ENCODE data around the gene CAT.
A peak's percentile ranks its signal among the peaks of the same experiment; 100 is the strongest.

The CAT gene

DNA sequence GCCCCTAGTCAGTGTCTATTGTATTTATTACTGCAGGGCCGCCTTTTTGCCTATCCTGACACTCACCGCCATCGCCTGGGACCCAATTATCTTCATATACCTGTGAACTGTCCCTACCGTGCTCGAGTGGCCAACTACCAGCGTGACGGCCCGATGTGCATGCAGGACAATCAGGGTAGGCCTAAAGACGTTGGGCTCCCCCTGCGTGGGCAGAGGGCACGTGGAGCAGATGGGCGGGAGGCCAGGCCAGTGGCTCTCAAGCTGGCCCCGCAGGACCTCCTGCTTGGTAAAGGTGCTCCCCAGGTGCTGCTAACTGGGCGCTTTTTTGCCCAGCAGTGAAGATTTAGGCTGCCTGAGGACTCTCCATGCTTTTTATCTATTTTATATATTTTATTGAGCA lies 22.5 kb downstream of the CAT start:
- no peak for DNase-seq

DNA sequence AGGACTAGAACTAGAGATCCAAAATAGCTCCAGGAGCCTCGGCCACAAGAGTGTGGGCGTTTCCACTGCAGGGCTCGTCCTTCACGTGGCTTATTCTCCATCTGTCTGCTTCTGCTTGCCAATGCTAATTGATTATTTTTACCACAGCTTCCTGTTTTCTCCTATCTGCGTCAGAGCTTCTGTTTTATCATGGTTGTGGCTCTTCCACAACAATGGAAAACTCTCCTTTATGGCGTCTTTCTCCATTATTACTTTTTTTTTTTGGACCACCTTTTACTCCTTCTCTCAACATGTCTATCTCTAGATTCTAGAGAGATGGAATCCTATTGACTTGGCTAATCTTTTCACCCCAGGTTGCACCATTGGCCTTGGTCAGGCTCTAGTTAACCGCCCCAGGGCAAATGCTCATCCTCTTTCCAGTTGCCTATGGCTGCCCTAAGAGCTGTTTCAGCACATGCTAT lies 25.9 kb downstream of the CAT start:
- no peak for DNase-seq

DNA sequence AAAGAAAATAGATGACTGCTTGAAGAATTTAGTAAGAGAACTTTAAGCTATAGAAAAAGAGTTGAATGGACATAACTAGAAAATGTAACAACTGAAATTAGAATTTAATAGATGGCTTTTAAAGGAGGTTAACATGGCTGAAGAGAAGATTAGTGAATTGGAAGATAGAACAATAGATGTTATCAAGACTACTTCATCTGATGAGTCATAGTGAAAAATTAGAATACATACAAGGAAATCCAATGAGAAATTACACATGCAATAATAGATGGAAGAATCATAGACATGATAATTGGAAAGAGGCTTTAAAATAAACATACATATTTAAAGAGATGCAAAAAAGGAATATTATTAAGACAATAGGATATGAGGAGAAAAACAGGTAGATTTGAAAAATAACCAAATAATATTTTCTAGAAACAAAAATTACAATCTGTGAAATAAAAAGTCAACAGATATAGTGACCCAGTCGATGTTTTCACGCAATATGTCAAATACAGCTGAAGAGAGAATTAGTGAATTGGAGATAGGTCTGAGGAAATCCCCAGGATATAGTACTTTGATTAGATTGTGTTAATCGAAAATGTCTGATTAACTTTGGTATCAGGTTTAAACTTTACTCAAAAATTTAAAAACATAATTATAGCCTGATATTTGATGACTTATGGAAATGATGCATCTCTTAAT lies 28.2 kb downstream of the CAT start:
- no peak for DNase-seq

DNA sequence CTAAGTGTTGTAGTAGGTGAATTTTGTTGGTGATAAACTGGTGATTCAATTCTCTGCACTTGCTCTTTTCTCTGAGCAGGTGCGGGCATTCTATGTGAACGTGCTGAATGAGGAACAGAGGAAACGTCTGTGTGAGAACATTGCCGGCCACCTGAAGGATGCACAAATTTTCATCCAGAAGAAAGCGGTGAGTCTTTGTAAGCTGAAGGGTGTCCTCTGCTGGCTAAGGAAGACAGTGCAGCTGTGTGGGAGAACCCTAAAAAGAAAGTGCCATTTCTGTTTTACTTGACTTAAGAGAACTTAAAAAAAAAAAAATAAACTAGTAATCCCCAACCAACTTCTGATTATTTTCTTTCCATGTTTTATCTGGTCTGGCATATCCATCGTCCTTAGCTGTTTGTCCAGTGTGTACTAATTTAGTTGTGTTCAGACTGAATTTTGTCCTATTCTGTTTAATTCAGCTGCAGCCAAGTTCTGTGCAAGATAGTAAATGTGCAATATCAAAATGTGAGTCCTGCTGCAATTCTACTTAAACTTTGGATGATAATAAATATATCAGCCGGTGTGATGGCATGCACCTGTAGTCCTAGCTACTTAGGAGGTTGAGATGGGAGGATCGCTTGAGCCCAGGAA lies 29.6 kb downstream of the CAT start:
- no peak for DNase-seq

DNA sequence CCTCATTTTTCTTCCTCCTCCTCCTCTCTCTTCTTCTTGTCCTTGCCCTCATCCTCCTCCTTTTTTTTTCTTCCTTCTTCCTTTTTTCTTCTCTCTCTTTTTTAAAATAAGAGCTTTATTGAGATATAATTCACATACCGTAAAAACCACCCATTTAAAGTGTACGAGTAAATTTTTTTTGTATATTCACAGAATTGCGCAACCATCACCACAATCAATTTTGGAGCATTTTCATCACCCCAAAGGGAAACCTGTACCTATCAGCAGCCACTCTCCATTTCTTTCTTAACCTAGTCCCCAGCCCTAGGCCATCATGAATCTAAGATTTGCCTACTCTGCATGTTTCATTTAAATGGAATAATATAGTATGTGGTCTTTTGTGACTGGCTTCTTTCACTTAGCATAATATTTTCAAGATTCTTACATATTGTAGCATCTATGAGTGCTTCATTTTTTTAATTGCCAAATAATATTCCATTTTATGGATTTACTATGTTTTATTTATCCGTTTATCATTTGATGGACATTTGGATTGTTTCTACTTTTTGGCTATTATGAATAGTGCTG lies 35.0 kb downstream of the CAT start:
- no peak for DNase-seq

DNA sequence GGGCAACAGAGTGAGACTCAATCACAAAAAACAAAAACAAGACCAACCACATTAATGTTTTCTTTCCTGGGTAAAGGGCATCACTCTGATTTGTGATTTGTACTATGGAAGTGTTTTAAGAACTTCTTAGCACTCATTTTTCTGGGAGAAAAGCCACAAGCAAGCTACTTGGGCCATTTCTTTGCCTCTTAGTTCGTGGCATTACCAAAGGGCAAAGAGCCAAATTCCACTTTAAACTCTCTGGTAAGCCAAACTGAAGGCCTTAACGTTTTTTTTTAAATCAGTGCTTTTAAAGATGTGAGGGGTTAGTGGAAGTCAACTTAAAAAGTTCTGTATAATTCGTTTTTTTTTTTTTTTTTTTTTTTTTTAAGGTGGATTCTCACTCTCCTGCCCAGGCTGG lies 36.9 kb downstream of the CAT start:
- DNase-seq = no peak

DNA sequence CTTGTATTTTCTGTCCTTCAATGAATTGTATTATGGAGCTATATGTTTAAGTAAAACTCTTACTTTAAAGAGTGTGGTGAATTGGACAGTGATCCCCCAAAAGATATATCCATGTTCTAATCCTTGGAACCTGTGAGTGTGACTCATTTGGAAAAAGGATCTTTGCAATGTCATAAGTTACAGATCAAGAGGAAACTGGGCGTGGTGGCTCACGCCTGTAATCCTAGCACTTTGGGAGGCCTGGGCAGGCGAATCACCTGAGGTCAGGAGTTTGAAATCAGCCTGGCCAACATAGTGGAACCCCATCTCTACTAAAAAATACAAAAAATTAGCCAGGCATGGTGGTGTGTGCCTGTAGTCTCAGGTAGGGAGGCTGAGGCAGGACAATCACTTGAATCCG lies 38.1 kb downstream of the CAT start:
- DNase-seq = no peak

DNA sequence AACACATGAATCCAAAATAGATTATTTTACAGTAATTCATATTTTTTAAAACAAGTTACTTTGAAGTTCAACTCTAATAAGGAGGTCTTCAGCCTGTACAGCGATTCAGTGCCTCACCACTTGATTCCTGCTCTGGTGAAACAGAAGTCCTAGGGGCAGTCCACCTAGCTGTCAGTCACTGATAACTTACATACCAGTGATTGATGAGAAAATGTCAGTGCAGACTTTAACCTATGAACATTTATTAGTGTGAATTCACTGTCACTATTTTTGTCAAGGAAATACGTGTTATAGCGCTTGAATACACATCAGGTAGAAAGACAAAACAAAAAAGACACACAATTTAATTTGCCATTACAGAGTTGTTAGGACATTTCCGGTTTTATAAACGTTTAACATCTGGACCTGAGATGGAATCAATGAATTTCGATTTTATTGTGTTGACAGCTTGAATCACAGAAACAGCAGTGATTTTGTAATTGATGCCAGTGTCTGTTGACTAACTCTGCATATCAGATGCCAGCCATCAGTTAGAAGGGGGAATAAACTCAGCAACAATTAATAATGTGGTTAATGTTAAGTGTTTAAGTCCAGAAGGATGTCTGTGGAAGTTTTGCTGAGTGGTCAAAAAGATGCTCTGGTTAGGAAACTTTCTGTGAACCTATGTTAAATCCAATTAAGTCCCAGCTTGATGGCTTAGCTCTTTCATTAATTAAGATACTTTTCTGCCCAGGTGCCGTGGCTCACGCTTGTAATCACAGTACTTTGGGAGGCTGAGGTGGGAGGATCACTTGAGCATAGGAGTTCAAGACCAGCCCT lies 40.3 kb downstream of the CAT start:
- no peak for DNase-seq

DNA sequence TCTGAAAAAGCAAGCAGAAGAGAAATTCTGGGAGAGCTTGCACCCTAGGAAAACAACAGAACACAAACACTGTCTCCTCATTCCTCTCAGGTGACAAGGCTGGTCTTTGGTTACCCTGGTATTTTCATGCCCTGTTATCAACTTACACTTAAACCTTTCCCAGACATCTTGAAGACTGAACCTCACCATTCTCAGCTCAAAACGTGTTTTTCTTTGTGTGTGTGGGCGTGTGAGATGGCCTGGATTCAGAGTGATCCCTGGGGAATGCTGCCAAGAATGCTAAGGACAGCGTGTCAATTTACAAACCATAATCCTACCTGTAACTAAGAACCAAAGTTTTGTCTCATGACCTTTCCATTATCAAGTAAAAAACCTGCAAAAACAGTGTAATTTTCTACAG lies 41.6 kb downstream of the CAT start:
- DNase-seq = no peak

DNA sequence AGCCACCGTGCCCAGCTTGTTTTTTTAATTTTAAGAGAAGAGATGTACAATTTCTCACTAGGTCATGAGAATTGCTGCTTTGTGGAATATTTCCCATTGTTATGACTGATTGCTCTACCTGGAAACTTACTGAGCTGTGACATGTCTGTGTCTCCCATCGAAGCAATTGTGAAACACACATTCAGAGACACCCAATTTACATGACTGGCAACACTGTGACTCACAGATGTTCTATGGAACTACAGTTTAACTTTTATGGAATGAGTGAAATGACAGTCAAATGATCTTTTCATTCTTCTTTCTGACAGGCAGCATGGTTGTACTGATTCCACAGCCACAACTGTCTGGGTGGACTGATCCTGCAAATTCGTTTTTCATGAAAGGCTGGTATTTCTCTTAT lies 42.6 kb downstream of the CAT start:
- no peak for DNase-seq

DNA sequence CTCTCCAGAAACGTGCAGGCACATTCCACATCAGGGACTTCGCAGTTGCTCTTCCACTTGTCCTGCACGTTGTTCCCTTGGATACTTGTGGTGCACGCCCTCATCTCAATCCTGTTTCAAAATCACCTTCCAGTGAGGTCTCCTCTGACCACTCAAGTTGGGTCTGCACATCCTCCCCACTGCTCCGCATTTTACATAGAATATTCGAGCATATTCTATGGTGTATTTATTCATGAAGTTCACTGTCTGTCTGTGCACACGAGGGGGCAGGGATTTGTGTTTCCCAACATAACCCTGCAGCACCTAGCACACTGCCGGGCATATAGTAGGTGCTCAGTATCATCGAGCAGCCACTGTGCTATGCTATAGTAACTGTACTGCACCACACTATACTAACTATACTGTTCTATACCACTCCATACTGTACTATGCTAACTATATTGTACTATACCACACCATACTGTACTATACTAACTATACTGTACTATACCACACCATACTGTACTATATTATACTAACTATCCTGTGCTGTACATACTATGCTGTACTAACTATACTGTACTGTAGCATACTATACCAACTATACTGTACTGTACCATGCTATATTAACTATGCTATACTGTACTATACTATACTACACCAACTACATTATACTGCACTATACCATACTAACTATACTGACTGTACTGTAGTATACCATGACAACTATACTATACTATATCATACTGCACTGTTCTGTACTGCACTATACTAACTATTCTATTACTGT lies 44.6 kb downstream of the CAT start:
- DNase-seq = no peak

DNA sequence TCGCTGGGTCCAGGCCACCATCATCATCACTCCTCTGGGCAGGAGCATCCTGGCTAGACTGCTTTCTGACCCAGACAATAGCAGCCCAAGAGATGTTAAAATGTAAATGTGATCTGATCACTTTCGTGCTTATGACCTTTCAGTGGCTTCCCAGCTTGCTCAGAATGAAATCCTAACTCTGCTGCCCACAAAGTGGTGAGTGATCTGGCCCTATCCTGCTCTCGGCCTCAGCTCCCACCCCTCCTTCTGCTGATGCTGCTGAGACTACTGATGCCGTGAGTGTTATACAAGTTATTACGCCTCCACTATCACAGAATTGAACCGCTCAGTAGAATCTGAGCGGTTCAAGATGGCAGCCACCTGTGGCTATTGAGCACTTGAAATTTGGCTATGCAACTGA lies 48.7 kb downstream of the CAT start:
- no peak for DNase-seq

DNA sequence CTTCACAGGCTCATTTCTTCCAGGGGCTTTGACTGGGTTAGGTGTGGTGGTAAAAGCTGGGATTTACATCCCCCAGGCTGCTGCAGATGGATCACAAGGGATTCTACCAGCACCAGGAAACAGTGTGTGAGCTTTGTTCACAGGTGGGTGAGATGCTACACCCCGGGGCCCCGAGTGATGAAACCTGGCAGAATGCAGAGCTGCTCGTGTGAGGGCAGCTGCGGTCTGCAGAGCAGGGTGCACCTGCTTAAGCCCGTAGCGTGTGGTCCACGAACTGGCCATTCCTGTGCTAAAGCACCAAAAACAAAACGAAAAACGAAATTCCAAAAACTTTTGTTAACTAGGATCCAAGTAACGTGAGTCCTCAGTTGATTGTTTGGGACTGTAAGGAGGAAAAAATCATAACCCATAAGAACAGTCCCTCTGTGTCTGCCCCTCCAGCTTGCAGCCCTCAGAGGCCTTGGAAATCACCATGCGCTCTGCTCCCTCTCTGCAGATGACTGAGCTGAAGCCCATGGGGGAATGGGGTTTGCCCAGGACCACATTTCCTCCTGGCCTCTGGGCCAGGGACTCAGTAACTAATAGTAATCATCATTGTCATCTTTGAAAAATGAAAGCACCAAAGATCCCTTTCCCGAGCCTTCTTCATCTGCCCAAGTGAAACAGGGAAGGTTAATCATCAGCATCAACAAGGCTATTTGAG lies 50.3 kb downstream of the CAT start:
- DNase-seq = no peak

DNA sequence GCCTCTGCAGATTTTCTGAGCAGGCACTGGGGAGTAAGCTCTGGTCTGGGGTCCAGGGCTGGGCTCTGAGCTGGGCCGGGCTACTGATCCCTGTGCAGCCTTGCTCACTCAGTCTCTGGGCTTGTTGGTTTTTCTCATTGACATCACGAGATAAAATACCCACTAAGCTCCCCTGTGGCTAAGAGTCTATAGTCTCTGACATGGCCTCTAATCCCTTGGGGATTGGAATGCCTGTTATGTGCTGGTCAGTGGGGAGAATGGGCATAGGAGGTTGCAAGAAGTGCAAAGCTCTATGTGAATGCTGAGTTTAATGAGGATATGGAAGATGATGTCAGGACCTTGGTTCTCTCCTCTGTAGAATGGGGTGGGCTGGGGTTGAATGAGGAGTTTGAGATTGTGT lies 51.6 kb downstream of the CAT start:
- no peak for DNase-seq

DNA sequence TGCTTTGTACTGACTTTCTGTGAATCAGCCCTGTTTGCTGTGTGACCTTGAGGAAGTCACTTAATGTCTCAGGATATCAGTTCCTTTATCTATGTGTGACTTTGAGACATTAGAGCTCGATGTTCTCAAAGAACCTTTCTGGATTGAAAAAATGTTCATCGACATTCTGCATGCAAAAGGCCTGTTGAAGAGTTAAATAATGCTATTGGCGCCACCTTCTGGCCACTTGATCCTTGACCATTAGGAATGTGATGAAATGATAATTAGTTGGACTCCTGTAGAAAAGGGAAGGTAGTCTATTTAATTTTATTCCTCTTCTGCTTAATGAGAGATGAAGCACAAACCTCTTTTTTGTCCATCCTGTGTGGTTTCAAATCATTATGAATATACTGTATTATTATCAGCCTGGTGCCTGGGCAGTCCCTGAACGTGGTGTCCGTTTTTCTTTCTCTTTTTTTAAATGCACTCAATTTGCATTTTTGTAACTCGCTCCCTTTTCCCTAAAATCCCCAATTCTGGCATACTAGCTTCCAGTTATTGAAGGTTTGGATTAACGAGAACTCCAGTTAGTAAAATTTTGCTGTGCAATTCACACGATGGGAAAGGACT lies 54.2 kb downstream of the CAT start:
- DNase-seq = peak; percentile 12

DNA sequence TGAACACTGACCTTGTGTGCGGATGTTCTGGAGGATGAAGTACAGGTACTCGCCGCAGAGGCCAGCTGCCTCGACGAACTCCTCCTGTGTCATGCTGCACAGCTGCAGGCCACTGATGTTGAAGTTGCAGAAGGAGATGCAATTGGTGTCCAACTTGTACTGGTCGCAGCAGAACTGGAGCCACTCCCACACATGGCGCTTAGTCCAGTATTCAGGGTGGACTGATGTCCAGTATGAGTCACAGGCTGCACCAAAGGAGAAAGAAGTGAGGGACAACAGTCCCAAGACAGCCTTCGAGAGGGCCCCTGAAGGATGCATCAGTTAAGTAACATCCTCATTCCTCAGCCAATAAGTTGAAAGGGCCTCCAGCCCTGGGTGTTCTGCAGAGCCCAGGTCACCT lies 54.7 kb downstream of the CAT start:
- no peak for DNase-seq

DNA sequence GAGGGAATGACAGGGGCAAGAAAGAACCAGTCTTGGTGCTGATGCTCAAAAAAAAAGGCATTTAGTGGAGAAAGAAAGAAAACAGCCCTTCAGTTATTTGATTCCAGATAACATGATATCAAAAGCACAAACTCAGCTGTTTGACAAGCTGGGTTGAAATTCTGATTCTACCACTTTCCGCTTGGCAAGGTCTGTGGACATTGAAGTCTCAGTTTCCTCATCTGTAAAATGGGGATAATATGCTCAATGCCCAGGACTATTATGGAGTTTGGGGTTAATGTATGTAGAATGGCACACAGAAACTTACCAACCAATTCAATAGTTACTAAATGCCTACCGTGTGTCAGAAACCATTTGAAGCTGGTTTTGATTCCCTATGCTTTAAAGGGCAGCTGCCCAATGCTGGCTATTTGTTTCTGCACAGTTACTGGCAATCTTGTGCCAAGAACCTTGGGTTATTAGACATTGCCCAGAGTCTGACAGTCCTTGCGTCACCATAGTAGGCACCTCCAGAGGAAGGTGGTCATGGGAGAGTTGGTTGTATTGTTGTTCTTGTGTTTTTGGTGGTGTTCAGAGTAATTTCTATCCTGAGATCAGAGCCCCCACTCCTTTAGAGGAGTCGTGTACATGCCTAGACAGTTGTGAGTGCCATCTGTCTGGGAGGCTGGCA lies 55.3 kb downstream of the CAT start:
- no peak for DNase-seq

DNA sequence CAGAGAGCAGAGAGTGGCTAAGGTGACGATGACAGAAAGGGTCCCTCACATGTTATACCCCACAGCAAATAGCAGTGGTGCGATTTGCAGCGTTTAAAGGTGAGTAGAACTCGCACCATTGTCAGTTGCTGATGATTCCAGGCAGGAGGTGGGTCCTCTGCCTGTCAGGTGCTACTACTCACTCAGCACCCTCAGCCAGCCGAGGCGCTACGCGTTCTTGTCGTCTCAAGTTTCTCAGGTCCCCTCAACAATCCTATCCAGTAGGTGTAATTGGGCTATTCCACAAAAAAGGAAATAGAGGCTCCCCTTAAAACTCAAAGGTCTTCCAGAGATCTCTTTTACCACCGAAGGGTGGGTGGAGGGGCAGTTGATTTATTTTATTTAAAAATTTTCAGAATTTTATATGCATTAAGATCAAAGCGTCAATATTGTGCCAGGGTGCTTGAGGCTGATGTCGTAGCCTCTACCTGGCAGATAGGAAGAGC lies 56.5 kb downstream of the CAT start:
- DNase-seq = no peak

DNA sequence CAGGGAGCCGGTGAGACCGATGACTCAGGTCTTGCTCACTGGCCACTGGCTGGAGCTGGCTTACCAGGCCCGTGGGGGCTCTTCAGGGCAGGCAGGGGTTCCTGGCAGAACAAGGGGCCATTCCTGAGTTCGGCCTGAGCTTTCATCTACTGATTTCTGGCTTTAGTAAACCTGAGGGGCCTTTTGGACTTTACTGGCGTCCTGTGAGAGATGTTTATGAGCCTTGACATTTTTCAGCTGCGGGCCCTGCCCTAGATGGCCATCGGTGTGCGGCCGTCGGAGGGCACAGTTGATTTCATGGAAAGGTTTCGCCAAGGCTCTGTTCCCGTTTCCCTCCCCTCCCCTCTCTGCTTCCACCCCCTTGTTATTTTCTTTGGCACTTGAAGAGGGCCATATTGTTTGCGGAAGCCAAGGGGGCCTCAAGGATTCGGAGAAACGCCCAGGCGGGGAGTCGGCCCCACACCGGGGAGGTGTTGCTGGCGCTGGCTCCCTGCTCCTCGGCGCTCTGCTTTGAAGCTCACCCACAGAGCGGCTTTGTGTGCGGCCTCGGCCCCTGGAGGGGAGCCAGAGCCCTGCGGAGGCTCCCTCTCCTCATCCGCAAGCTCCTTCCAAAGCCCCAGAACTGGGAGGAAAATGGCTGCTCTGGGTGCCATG lies 57.1 kb downstream of the CAT start:
- DNase-seq = no peak

DNA sequence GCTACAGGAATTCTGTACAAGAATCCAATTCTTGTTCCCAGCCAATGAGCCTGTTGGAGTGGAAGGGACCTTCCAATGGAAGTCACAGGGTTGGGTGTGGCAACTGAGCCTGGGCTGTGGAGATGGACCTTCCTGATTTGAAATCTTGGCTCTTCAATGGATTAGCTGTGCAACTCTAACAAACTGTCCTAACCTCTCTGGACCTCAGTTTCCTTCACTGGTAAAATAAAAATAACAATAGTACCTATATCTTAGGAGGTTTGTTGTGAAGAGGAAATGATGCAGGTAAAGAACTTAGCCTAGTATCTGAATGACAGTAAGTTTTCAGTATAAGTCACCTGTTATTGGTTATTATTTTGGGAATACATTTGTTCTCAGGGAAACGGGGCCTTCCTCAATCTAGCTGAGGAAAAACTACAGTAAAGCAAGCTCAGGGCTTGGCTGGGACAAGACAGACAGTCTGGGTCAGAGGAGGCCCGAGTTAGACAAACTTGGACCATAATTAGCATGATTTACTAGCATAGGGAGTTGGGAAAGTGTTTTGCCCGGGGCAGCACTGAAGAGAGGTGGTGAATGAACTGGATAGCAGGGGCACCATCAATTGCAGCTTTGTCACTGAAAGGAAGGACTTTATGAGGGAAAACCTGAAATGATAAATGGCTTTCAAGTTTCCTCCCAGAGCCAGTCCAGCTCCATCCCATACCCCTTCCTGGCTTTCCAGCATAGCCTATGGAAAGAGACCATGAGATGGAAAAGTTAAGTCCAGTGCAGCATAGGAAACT lies 61.2 kb downstream of the CAT start:
- DNase-seq = no peak

Data from T-helper 9 cell (primary cell).